ENCODE measurements around the gene THPO. TPM values are rescaled to one million over a fixed set of nuclear protein-coding genes. Genes with fewer than 3 reads are reported as not detected.
A peak's percentile ranks its signal among the peaks of the same experiment; 100 is the strongest.

THPO gene
- total and polyA plus RNA-seq, 10 donors: 0.11 to 1.8 (median 0.42) TPM; not detected in 1

GRCh38 chr3:184368586-184369183 is 9.3 kb downstream of the THPO start:
- H3K36me3 ChIP-seq: peaks cover 3 to 65% (median 24%) of the 10 kb centered on the region in 6 donors
- TF ChIP-seq CTCF (IDR thresholded peaks at IDR 0.05 in 8 of 11, conservative IDR thresholded peaks at IDR 0.05 in 3 of 11) (no peak), POLR2A (IDR thresholded peaks at IDR 0.05) (no peak), POLR2AphosphoS5 (IDR thresholded peaks at IDR 0.05) (peak in 1 of 3 donors; percentile 18)
- 70 to 80% (median 73%) methylated on average over 3 of the region's 3 CpGs for WGBS, 5 donors
- no peak overlapping the region for H3K4me3 ChIP-seq
- H3K27me3 ChIP-seq (replicated peaks in 1 of 7): no peaks in the 10 kb centered on the region
- H3K9me3 ChIP-seq: no peaks in the 10 kb centered on the region
- peaks cover 16 to 64% (median 27%) of the 10 kb centered on the region in 6 donors for H3K4me1 ChIP-seq
- DNase-seq: no peak
- H3K27ac ChIP-seq: peak overlapping the region in 4 of 8 donors; percentile 28 to 60 (median 50)
- intact Hi-C loops (cut with DNase I; ENCODE audit: low total_unique reads): no loop called here

GRCh38 chr3:184368116-184368515 is 9.9 kb downstream of the THPO start:
- peak; percentile 40 for DNase-seq
- H3K4me1 ChIP-seq: peaks cover 18 to 69% (median 31%) of the 10 kb centered on the region in 6 donors
- intact Hi-C loops (cut with DNase I; ENCODE audit: low total_unique reads): no loop called here
- no peak for TF ChIP-seq CTCF (IDR thresholded peaks at IDR 0.05 in 8 of 11, conservative IDR thresholded peaks at IDR 0.05 in 3 of 11)
- TF ChIP-seq POLR2AphosphoS5 (IDR thresholded peaks at IDR 0.05): no peak
- no peak for TF ChIP-seq POLR2A (IDR thresholded peaks at IDR 0.05)
- no peaks in the 10 kb centered on the region for H3K27me3 ChIP-seq (replicated peaks in 1 of 7)
- WGBS, 5 donors: 88 to 92% (median 91%) methylated on average over 8 to 9 of the region's 9 CpGs
- peaks cover 3 to 65% (median 24%) of the 10 kb centered on the region in 6 donors for H3K36me3 ChIP-seq
- H3K27ac ChIP-seq: peak overlapping the region in 2 of 8 donors; percentile 51 to 60
- H3K4me3 ChIP-seq: no peak overlapping the region
- no peaks in the 10 kb centered on the region for H3K9me3 ChIP-seq

- no peaks in the 10 kb centered on the region for H3K9me3 ChIP-seq
- DNase-seq: no peak
- peaks cover 13 to 65% (median 25%) of the 10 kb centered on the region in 6 donors for H3K4me1 ChIP-seq
- no peaks in the 10 kb centered on the region for H3K27me3 ChIP-seq (replicated peaks in 1 of 7)
- no peak overlapping the region for H3K4me3 ChIP-seq
- intact Hi-C loops (cut with DNase I; ENCODE audit: low total_unique reads): no loop called here
- 75 to 97% (median 85%) methylated on average over 5 of the region's 5 CpGs for WGBS, 5 donors
- H3K27ac ChIP-seq: no peak overlapping the region
- TF ChIP-seq CTCF (IDR thresholded peaks at IDR 0.05 in 8 of 11, conservative IDR thresholded peaks at IDR 0.05 in 3 of 11) (no peak), POLR2AphosphoS5 (IDR thresholded peaks at IDR 0.05) (no peak), POLR2A (IDR thresholded peaks at IDR 0.05) (no peak)
- peaks cover 3 to 65% (median 24%) of the 10 kb centered on the region in 6 donors for H3K36me3 ChIP-seq
Measured at GRCh38 chr3:184366619-184367289, 11.3 kb downstream of the THPO start.
